ENCODE results near the gene JUNB. TPM values are rescaled to one million over a fixed set of nuclear protein-coding genes. Genes with fewer than 3 reads are reported as not detected.

The JUNB gene
- total RNA-seq, 1 experiment from 2014 or later = 6.6 TPM

DNA sequence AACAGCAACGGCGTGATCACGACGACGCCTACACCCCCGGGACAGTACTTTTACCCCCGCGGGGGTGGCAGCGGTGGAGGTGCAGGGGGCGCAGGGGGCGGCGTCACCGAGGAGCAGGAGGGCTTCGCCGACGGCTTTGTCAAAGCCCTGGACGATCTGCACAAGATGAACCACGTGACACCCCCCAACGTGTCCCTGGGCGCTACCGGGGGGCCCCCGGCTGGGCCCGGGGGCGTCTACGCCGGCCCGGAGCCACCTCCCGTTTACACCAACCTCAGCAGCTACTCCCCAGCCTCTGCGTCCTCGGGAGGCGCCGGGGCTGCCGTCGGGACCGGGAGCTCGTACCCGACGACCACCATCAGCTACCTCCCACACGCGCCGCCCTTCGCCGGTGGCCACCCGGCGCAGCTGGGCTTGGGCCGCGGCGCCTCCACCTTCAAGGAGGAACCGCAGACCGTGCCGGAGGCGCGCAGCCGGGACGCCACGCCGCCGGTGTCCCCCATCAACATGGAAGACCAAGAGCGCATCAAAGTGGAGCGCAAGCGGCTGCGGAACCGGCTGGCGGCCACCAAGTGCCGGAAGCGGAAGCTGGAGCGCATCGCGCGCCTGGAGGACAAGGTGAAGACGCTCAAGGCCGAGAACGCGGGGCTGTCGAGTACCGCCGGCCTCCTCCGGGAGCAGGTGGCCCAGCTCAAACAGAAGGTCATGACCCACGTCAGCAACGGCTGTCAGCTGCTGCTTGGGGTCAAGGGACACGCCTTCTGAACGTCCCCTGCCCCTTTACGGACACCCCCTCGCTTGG, 966 bp downstream of the JUNB start (continued):
- TF ChIP-seq TEAD4 (CRISPR knock-in tag; IDR thresholded peaks at IDR 0.05) (no peak), NR2C2 (CRISPR knock-in tag; IDR thresholded peaks at IDR 0.05) (no peak), ZNF232 (CRISPR knock-in tag; IDR thresholded peaks at IDR 0.05) (0 out of 2 replicates have a peak, but pooled peaks have one; percentile 35), ATF1 (CRISPR knock-in tag; IDR thresholded peaks at IDR 0.05) (no peak), SMAD3 (CRISPR knock-in tag; IDR thresholded peaks at IDR 0.05; ENCODE audit: borderline replicate concordance) (peak; percentile 67; the same call in 1 of the 2 replicates), MXD4 (CRISPR knock-in tag; IDR thresholded peaks at IDR 0.05; ENCODE audit: borderline replicate concordance) (no peak), CREB1 (CRISPR knock-in tag; IDR thresholded peaks at IDR 0.05) (peak; percentile 74; the same call in 1 of the 2 replicates), ETV6 (CRISPR knock-in tag; IDR thresholded peaks at IDR 0.05) (no peak; the same call in 1 of the 2 replicates), RORB (CRISPR knock-in tag; IDR thresholded peaks at IDR 0.05) (no peak), MYBL2 (CRISPR knock-in tag; IDR thresholded peaks at IDR 0.05) (peak; percentile 86; the same call in 1 of the 2 replicates), JUN (CRISPR knock-in tag; IDR thresholded peaks at IDR 0.05) (0 out of 2 replicates have a peak, but pooled peaks have one; percentile 23), NFE2L1 (CRISPR knock-in tag; IDR thresholded peaks at IDR 0.05) (no peak)
- TF ChIP-seq, protein P1, sequence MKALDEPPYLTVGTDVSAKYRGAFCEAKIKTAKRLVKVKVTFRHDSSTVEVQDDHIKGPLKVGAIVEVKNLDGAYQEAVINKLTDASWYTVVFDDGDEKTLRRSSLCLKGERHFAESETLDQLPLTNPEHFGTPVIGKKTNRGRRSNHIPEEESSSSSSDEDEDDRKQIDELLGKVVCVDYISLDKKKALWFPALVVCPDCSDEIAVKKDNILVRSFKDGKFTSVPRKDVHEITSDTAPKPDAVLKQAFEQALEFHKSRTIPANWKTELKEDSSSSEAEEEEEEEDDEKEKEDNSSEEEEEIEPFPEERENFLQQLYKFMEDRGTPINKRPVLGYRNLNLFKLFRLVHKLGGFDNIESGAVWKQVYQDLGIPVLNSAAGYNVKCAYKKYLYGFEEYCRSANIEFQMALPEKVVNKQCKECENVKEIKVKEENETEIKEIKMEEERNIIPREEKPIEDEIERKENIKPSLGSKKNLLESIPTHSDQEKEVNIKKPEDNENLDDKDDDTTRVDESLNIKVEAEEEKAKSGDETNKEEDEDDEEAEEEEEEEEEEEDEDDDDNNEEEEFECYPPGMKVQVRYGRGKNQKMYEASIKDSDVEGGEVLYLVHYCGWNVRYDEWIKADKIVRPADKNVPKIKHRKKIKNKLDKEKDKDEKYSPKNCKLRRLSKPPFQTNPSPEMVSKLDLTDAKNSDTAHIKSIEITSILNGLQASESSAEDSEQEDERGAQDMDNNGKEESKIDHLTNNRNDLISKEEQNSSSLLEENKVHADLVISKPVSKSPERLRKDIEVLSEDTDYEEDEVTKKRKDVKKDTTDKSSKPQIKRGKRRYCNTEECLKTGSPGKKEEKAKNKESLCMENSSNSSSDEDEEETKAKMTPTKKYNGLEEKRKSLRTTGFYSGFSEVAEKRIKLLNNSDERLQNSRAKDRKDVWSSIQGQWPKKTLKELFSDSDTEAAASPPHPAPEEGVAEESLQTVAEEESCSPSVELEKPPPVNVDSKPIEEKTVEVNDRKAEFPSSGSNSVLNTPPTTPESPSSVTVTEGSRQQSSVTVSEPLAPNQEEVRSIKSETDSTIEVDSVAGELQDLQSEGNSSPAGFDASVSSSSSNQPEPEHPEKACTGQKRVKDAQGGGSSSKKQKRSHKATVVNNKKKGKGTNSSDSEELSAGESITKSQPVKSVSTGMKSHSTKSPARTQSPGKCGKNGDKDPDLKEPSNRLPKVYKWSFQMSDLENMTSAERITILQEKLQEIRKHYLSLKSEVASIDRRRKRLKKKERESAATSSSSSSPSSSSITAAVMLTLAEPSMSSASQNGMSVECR (CRISPR knock-in tag; IDR thresholded peaks at IDR 0.05; ENCODE audit: borderline replicate concordance) = peak; percentile 73; the same call in 1 of the 2 replicates
- TF ChIP-seq, protein P2, sequence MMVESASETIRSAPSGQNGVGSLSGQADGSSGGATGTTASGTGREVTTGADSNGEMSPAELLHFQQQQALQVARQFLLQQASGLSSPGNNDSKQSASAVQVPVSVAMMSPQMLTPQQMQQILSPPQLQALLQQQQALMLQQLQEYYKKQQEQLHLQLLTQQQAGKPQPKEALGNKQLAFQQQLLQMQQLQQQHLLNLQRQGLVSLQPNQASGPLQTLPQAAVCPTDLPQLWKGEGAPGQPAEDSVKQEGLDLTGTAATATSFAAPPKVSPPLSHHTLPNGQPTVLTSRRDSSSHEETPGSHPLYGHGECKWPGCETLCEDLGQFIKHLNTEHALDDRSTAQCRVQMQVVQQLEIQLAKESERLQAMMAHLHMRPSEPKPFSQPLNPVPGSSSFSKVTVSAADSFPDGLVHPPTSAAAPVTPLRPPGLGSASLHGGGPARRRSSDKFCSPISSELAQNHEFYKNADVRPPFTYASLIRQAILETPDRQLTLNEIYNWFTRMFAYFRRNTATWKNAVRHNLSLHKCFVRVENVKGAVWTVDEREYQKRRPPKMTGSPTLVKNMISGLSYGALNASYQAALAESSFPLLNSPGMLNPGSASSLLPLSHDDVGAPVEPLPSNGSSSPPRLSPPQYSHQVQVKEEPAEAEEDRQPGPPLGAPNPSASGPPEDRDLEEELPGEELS (CRISPR knock-in tag; IDR thresholded peaks at IDR 0.05) = 0 out of 2 replicates have a peak, but pooled peaks have one; percentile 66
- TF ChIP-seq, protein P3, sequence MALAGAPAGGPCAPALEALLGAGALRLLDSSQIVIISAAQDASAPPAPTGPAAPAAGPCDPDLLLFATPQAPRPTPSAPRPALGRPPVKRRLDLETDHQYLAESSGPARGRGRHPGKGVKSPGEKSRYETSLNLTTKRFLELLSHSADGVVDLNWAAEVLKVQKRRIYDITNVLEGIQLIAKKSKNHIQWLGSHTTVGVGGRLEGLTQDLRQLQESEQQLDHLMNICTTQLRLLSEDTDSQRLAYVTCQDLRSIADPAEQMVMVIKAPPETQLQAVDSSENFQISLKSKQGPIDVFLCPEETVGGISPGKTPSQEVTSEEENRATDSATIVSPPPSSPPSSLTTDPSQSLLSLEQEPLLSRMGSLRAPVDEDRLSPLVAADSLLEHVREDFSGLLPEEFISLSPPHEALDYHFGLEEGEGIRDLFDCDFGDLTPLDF (CRISPR knock-in tag; IDR thresholded peaks at IDR 0.05) = no peak
- TF ChIP-seq, protein P4, sequence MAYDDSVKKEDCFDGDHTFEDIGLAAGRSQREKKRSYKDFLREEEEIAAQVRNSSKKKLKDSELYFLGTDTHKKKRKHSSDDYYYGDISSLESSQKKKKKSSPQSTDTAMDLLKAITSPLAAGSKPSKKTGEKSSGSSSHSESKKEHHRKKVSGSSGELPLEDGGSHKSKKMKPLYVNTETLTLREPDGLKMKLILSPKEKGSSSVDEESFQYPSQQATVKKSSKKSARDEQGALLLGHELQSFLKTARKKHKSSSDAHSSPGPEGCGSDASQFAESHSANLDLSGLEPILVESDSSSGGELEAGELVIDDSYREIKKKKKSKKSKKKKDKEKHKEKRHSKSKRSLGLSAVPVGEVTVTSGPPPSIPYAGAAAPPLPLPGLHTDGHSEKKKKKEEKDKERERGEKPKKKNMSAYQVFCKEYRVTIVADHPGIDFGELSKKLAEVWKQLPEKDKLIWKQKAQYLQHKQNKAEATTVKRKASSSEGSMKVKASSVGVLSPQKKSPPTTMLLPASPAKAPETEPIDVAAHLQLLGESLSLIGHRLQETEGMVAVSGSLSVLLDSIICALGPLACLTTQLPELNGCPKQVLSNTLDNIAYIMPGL (CRISPR knock-in tag; IDR thresholded peaks at IDR 0.05) = peak; percentile 74; the same call in 1 of the 2 replicates
- TF ChIP-seq, protein P5, sequence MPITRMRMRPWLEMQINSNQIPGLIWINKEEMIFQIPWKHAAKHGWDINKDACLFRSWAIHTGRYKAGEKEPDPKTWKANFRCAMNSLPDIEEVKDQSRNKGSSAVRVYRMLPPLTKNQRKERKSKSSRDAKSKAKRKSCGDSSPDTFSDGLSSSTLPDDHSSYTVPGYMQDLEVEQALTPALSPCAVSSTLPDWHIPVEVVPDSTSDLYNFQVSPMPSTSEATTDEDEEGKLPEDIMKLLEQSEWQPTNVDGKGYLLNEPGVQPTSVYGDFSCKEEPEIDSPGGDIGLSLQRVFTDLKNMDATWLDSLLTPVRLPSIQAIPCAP (CRISPR knock-in tag; IDR thresholded peaks at IDR 0.05) = no peak
- TF ChIP-seq, protein P6, sequence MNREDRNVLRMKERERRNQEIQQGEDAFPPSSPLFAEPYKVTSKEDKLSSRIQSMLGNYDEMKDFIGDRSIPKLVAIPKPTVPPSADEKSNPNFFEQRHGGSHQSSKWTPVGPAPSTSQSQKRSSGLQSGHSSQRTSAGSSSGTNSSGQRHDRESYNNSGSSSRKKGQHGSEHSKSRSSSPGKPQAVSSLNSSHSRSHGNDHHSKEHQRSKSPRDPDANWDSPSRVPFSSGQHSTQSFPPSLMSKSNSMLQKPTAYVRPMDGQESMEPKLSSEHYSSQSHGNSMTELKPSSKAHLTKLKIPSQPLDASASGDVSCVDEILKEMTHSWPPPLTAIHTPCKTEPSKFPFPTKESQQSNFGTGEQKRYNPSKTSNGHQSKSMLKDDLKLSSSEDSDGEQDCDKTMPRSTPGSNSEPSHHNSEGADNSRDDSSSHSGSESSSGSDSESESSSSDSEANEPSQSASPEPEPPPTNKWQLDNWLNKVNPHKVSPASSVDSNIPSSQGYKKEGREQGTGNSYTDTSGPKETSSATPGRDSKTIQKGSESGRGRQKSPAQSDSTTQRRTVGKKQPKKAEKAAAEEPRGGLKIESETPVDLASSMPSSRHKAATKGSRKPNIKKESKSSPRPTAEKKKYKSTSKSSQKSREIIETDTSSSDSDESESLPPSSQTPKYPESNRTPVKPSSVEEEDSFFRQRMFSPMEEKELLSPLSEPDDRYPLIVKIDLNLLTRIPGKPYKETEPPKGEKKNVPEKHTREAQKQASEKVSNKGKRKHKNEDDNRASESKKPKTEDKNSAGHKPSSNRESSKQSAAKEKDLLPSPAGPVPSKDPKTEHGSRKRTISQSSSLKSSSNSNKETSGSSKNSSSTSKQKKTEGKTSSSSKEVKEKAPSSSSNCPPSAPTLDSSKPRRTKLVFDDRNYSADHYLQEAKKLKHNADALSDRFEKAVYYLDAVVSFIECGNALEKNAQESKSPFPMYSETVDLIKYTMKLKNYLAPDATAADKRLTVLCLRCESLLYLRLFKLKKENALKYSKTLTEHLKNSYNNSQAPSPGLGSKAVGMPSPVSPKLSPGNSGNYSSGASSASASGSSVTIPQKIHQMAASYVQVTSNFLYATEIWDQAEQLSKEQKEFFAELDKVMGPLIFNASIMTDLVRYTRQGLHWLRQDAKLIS (CRISPR knock-in tag; IDR thresholded peaks at IDR 0.05; ENCODE audit: borderline replicate concordance) = no peak
- TF ChIP-seq, protein P7, sequence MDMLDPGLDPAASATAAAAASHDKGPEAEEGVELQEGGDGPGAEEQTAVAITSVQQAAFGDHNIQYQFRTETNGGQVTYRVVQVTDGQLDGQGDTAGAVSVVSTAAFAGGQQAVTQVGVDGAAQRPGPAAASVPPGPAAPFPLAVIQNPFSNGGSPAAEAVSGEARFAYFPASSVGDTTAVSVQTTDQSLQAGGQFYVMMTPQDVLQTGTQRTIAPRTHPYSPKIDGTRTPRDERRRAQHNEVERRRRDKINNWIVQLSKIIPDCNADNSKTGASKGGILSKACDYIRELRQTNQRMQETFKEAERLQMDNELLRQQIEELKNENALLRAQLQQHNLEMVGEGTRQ (CRISPR knock-in tag; IDR thresholded peaks at IDR 0.05) = peak; percentile 79
- TF ChIP-seq, protein P8, sequence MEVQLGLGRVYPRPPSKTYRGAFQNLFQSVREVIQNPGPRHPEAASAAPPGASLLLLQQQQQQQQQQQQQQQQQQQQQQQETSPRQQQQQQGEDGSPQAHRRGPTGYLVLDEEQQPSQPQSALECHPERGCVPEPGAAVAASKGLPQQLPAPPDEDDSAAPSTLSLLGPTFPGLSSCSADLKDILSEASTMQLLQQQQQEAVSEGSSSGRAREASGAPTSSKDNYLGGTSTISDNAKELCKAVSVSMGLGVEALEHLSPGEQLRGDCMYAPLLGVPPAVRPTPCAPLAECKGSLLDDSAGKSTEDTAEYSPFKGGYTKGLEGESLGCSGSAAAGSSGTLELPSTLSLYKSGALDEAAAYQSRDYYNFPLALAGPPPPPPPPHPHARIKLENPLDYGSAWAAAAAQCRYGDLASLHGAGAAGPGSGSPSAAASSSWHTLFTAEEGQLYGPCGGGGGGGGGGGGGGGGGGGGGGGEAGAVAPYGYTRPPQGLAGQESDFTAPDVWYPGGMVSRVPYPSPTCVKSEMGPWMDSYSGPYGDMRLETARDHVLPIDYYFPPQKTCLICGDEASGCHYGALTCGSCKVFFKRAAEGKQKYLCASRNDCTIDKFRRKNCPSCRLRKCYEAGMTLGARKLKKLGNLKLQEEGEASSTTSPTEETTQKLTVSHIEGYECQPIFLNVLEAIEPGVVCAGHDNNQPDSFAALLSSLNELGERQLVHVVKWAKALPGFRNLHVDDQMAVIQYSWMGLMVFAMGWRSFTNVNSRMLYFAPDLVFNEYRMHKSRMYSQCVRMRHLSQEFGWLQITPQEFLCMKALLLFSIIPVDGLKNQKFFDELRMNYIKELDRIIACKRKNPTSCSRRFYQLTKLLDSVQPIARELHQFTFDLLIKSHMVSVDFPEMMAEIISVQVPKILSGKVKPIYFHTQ (CRISPR knock-in tag; IDR thresholded peaks at IDR 0.05) = no peak

Measured in WTC11 (cell line).